Measurements from ENCODE around the gene RNF151.

- TF ChIP-seq CTCF (conservative IDR thresholded peaks at IDR 0.05 in 1 of 2, IDR thresholded peaks at IDR 0.05 in 1 of 2; ENCODE audit: low read depth in 1 of 2, low read length in 2 of 2) = no peak
- TF ChIP-seq EZH2 (IDR thresholded peaks at IDR 0.05; ENCODE audit: low read length, missing control alignments) = no peak
These were observed 12.9 kb upstream of the RNF151 start for GRCh38 chr16:1953734-1954133.
